Spinal cord (tissue), 10 donors: Measurements from ENCODE around the gene PDE3B. TPM values are rescaled to one million over a fixed set of nuclear protein-coding genes. Genes with fewer than 3 reads are reported as not detected.
"Not testable (repeated sequence)": the region's sequence is repeated elsewhere in the genome, so short reads cannot be mapped to it uniquely, and the experiment has no call there.

Experiments used
- DNase-seq, 6 donors: peaks; one replicate each; pipeline versions ENCODE4 v3.0.0 to v3.0.0-alpha.2; 2013 to 2015; ENCODE audit warnings: low spot score in 6 of 6, low read depth in 4 of 6
- H3K27ac ChIP-seq: one replicate; pipeline ENCODE4 v1.5.1; 2013; ENCODE audit warnings: low read depth, low read length, control low read depth
- H3K27me3 ChIP-seq: one replicate; pipeline ENCODE4 v1.6.1; 2013; ENCODE audit warnings: low read length; ENCODE audit not compliant: control insufficient read depth, insufficient read depth
- H3K36me3 ChIP-seq: one replicate; pipeline ENCODE4 v1.6.1; 2013; ENCODE audit warnings: low read length; ENCODE audit not compliant: control insufficient read depth, insufficient read depth
- H3K4me1 ChIP-seq: one replicate; pipeline ENCODE4 v1.6.1; 2013; ENCODE audit warnings: low read length; ENCODE audit not compliant: control insufficient read depth, insufficient read depth
- H3K4me3 ChIP-seq: one replicate; pipeline ENCODE4 v1.5.1; 2013; ENCODE audit warnings: low read depth, low read length, control low read depth
- H3K9me3 ChIP-seq: one replicate; pipeline ENCODE4 v1.6.1; 2013; ENCODE audit warnings: low read length; ENCODE audit not compliant: control insufficient read depth, insufficient read depth
- WGBS: methylation state at CpG from one replicate; pipeline ENCODE4 v1.1.5; 2013; ENCODE audit warnings: missing lambda C conversion rate; ENCODE audit not compliant: insufficient coverage; 5-methylcytosine and 5-hydroxymethylcytosine counted together
- polyA plus RNA-seq, 2 donors: library from polyadenylated mRNA; unstranded; fragments of 120-200 nt; gene quantifications; one replicate each; pipeline ENCODE4 v1.2.1, GENCODE V29; 2013; ENCODE audit not compliant: insufficient read length in 2 of 2
- total RNA-seq, 2 donors: library from RNA; depleted of rRNA in 1 of 2; stranded (reverse); fragments of 120-200 nt in 1 of 2; fragments of >200 nt in 1 of 2; gene quantifications; one replicate each; pipeline versions ENCODE4 v1.2.3 to v1.2.4, GENCODE V29; 2013 to 2014
- donor health status: healthy.

PDE3B gene
- total and polyA plus RNA-seq, 4 donors: 9.8 to 37.7 (median 14.7) TPM

- WGBS: no CpG with 5 or more reads among the region's 2 CpGs
- no peak overlapping the region for H3K4me3 ChIP-seq
These were observed 29.0 kb downstream of the PDE3B start for GRCh38 chr11:14672635-14673034.

GRCh38 chr11:14673421-14673820 lies 29.8 kb downstream of the PDE3B start:
- no peak overlapping the region for H3K4me3 ChIP-seq
- DNase-seq: no peak
- H3K27ac ChIP-seq: no peak overlapping the region
- no CpG with 5 or more reads among the region's 4 CpGs for WGBS
- H3K27me3 ChIP-seq: no peaks in the 10 kb centered on the region
- H3K4me1 ChIP-seq: no peaks in the 10 kb centered on the region
- no peaks in the 10 kb centered on the region for H3K36me3 ChIP-seq
- H3K9me3 ChIP-seq: no peaks in the 10 kb centered on the region

More at GRCh38 chr11:14672635-14673034, 29.0 kb downstream of the PDE3B start:
- Histone ChIP-seq H3K9me3 (no peaks in the 10 kb centered on the region), H3K27ac (no peak overlapping the region), H3K4me1 (no peaks in the 10 kb centered on the region), H3K27me3 (no peaks in the 10 kb centered on the region), H3K36me3 (no peaks in the 10 kb centered on the region)
- no peak for DNase-seq

GRCh38 chr11:14673824-14674405 lies 30.3 kb downstream of the PDE3B start:
- Histone ChIP-seq H3K27me3 (no peaks in the 10 kb centered on the region), H3K4me1 (no peaks in the 10 kb centered on the region), H3K4me3 (no peak overlapping the region), H3K9me3 (no peaks in the 10 kb centered on the region), H3K36me3 (no peaks in the 10 kb centered on the region), H3K27ac (no peak overlapping the region)
- 90% methylated on average over 7 of the region's 8 CpGs for WGBS
- DNase-seq: no peak

- Histone ChIP-seq H3K27ac (no peak overlapping the region), H3K4me3 (no peak overlapping the region), H3K9me3 (no peaks in the 10 kb centered on the region), H3K36me3 (no peaks in the 10 kb centered on the region), H3K27me3 (no peaks in the 10 kb centered on the region), H3K4me1 (no peaks in the 10 kb centered on the region)
- WGBS: no CpG with 5 or more reads among the region's 2 CpGs
- no peak for DNase-seq
These were observed 32.5 kb downstream of the PDE3B start for GRCh38 chr11:14676068-14676467.

- Histone ChIP-seq H3K27me3 (no peaks in the 10 kb centered on the region), H3K27ac (no peak overlapping the region), H3K9me3 (no peaks in the 10 kb centered on the region), H3K4me1 (no peaks in the 10 kb centered on the region), H3K36me3 (no peaks in the 10 kb centered on the region), H3K4me3 (no peak overlapping the region)
- DNase-seq: no peak
- no CpG with 5 or more reads among the region's 2 CpGs for WGBS
These were observed 33.5 kb downstream of the PDE3B start for GRCh38 chr11:14677146-14677545.

- no peak overlapping the region for H3K27ac ChIP-seq
- no CpG with 5 or more reads among the region's 2 CpGs for WGBS
- no peaks in the 10 kb centered on the region for H3K27me3 ChIP-seq
- H3K36me3 ChIP-seq: no peaks in the 10 kb centered on the region
- H3K4me1 ChIP-seq: no peaks in the 10 kb centered on the region
- DNase-seq: no peak
- H3K4me3 ChIP-seq: no peak overlapping the region
- no peaks in the 10 kb centered on the region for H3K9me3 ChIP-seq
These were observed 34.7 kb downstream of the PDE3B start for GRCh38 chr11:14678350-14678749.

- DNase-seq: no peak
- Histone ChIP-seq H3K36me3 (no peaks in the 10 kb centered on the region), H3K4me1 (no peaks in the 10 kb centered on the region), H3K27ac (no peak overlapping the region), H3K9me3 (no peaks in the 10 kb centered on the region), H3K27me3 (no peaks in the 10 kb centered on the region), H3K4me3 (no peak overlapping the region)
- 96% methylated on average over 2 of the region's 3 CpGs for WGBS
These were observed 36.1 kb downstream of the PDE3B start for GRCh38 chr11:14679662-14680061.

- H3K4me3 ChIP-seq, H3K36me3 ChIP-seq, H3K4me1 ChIP-seq, DNase-seq, H3K9me3 ChIP-seq, H3K27ac ChIP-seq, H3K27me3 ChIP-seq: not testable (repeated sequence)
- 100% methylated on average over 3 of the region's 6 CpGs for whole genome bisulfite sequencing
These were observed 40.8 kb downstream of the PDE3B start for GRCh38 chr11:14684234-14684915.

GRCh38 chr11:14687456-14687855 lies 43.9 kb downstream of the PDE3B start:
- no peaks in the 10 kb centered on the region for H3K4me1 ChIP-seq
- no peaks in the 10 kb centered on the region for H3K36me3 ChIP-seq
- H3K27me3 ChIP-seq: no peaks in the 10 kb centered on the region
- no peak overlapping the region for H3K4me3 ChIP-seq
- DNase-seq: no peak
- H3K9me3 ChIP-seq: no peaks in the 10 kb centered on the region
- H3K27ac ChIP-seq: no peak overlapping the region

GRCh38 chr11:14687943-14688627 lies 44.5 kb downstream of the PDE3B start:
- WGBS: no CpG with 5 or more reads among the region's 2 CpGs
- DNase-seq: peak in 3 of 6 donors; percentile 1 to 22 (median 6)

More at GRCh38 chr11:14687943-14688627, 44.5 kb downstream of the PDE3B start:
- no peaks in the 10 kb centered on the region for H3K27me3 ChIP-seq
- H3K27ac ChIP-seq: no peak overlapping the region
- H3K4me1 ChIP-seq: no peaks in the 10 kb centered on the region
- peaks cover 3% of the 10 kb centered on the region for H3K9me3 ChIP-seq
- no peaks in the 10 kb centered on the region for H3K36me3 ChIP-seq
- H3K4me3 ChIP-seq: no peak overlapping the region
